Stimulated activated CD4-positive, alpha-beta T cell treated with anti-CD3 and anti-CD28 coated beads, Interleukin-15, amount 100 ng/mL, for 48 hours (primary cell): ENCODE measurements around the gene PSMD5.
A peak's percentile ranks its signal among the peaks of the same experiment; 100 is the strongest.
"Not testable (repeated sequence)": the region's sequence is repeated elsewhere in the genome, so short reads cannot be mapped to it uniquely, and the experiment has no call there.

Experiments used
- DNase-seq, 2 donors: peaks; one replicate each; pipeline ENCODE4 v3.0.0-alpha.2; 2020; ENCODE audit warnings: low read depth in 2 of 2

The PSMD5 gene

GRCh38 chr9:120807607-120808379 is 34.9 kb downstream of the PSMD5 start:
- DNase-seq, result no peak

- DNase-seq, result not testable (repeated sequence)
Observed at GRCh38 chr9:120804784-120805363, 37.8 kb downstream of the PSMD5 start.

GRCh38 chr9:120801441-120801840 is 41.3 kb downstream of the PSMD5 start:
- no peak for DNase-seq

- peak; percentile 83 to 89 for DNase-seq
Observed at GRCh38 chr9:120792898-120793765, 49.6 kb downstream of the PSMD5 start, which contains the start of gene FBXW2. FBXW2 (minus strand) TSS chr9:120793416; CDS start chr9:120788258, 5,158 bp downstream.

GRCh38 chr9:120791161-120791560 is 51.6 kb downstream of the PSMD5 start:
- no peak for DNase-seq

DNA sequence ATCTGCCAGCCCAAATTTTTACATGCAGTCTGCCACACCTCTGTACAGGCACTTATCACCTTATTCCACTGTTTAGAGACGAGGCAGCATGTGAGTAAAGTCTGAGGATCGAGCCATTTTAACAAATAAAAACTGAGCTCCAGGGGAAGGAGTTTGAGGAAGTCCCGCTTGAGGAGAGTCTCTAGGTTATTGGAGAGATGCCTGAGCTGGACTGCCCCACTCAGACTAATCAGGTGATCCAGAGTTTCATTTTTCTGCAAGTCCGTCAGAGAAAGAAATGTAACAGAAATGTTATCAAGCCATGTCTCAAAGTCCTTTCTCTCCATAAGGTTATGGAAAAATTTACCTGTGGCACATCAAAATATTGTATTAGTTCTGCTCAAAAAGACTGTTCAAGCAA is 54.8 kb downstream of the PSMD5 start:
- no peak for DNase-seq

- DNase-seq, result no peak
Observed at GRCh38 chr9:120783602-120784047, 59.1 kb downstream of the PSMD5 start.

DNA sequence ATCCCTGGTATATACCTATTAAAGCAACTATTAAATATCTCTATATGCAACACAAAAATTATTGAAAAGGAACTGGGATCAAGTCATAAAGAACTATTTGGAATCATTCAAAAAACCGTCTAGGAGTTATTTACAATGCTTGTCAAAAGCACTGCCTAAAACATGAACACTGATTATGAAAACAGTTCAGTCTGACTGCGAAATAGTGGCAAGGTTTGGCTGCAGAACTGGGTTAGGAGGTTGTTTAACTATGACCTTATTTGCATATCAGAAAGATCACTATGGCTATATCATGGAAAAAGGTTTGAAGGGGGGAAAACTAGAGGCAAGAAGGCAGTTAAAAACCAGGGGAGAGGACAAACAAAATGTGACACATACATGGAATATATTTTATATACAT is 61.5 kb downstream of the PSMD5 start:
- no peak for DNase-seq

- DNase-seq, result no peak
Observed at GRCh38 chr9:120780367-120780766, 62.4 kb downstream of the PSMD5 start.

DNA sequence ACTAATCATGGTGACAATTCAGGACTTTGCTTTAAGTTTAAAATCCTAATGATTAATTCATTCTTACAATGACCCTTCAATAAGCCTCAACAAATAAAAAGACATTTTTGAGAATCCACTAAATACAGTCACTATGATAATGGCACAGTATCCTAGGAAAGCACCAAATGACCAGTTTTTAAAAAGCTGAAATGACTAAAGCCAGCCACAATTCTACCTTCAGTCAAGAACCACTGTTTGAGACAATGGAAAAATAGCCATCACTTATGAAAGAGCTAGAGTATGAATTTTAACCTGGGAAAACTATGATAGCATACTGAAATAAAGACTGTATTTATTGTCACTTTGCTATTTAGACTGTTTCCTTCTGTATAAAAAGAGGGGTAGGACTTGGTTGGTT is 63.5 kb downstream of the PSMD5 start:
- DNase-seq, result no peak

- DNase-seq, result no peak
Observed at GRCh38 chr9:120778758-120779157, 64.0 kb downstream of the PSMD5 start.

DNA sequence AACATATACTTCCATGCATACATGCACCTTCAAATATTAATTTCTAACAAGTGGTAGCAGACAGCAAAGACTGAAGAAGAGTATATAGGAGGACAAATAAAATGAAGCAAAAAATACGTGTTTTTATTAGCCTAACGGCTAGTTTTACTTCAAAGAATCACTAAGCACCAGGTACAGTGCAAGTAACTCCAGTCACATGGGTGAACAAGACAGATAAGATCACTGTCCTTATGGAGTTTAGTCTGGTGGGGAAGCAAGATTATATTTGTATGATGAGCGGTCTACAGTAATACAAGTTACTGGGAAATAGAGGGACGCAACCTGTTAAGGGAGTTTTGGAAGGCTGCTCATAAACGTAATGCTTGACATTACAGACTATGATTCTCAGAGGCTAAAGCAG is 65.5 kb downstream of the PSMD5 start:
- DNase-seq, result no peak

DNA sequence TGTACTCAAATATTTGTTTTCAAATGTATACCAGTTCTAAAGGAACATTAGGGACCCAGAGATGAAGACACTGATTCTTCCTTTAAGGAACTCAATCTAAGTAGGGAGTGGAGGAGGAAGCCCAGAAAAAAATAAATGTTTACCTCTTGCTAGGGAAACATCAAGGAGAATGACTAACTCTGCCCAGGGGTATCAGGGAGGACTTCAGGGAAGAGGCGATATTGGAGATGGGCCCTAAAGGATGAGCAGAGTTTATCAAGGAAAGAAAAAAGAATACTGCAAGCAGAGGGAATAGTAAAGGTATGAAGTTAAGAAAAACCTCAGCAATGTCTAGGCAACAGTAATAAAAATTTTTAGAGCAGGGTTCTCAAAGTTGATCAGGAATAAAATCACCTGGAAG is 65.9 kb downstream of the PSMD5 start:
- DNase-seq, result no peak

- no peak for DNase-seq
Observed at GRCh38 chr9:120775859-120776258, 66.9 kb downstream of the PSMD5 start.

DNA sequence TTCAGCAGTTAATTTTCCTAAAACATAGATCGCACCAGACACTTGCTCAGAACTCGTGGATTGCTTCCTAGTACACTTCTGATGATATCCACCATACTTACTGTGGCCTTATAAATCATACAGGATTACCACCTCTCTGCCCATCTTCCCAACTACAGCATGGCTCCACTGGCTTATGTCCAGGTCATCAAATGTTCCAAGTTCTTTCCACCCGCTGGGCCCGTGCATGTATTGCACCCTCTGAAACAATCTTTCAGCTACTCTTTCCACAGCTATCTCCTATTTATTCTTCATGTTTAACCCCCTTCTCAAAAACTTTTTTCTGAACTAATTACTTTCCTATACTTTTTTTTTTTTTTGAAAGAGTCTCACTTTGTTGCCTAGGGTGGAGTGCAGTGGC is 68.0 kb downstream of the PSMD5 start:
- DNase-seq, result no peak

DNA sequence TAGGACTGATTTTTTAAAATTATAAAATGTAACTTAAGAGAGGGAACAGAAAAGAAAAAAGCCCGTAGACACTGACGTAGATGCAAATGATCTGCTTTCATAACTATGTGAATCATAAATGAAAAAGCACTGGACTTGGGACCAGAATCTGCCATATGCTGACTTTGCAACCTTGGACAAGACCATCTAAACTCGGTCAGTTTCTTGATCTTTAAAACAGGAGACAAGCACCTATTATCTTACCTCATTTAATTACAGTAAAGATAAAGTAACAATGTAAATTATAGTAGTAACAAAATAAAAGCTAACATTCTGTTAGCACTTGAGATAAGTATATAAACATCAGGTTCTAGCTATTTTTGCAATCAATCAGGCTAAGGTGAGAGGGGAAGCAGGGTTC is 69.5 kb downstream of the PSMD5 start:
- DNase-seq, result no peak

DNA sequence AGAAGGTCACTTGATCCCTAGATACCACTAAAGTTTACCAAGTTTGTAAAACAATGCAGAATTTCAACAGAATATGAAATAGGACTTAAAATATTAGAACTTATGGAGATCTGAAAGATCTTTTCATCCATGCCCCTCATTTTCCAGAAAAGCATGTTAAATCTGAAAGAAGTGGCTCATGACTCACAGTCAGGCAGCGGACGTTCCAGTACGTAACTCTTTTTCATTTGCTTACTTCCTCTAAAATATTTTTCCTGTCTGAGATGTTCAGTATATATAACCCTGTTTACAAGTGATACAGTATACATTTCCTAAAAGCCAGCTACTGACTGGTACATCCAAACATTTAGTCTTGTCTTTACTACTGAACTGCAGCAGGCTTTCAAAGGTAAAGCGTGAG is 71.8 kb downstream of the PSMD5 start:
- no peak for DNase-seq

- no peak for DNase-seq
Observed at GRCh38 chr9:120768886-120769285, 73.8 kb downstream of the PSMD5 start.

DNA sequence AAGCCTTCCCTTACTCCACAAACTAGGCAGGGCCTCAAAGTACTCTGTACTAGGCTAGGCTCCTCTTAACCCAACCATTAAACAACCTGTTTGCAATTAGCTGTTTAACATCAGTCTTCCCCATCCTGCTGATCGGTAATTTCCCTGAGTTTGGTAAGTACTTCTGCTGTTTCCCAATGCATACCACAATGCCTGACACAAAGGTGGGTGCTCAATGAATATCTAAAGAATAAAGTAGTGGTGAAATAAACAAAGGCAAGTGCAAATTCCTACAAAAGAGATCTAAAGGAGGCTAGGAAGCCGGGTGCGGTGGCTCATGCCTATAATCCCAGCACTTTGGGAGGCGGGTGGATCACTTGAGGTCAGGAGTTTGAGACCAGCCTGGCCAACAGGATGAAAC is 74.5 kb downstream of the PSMD5 start:
- DNase-seq, result no peak

- no peak for DNase-seq
Observed at GRCh38 chr9:120767451-120767850, 75.3 kb downstream of the PSMD5 start.
